Glutamatergic neuron (in vitro differentiated cells): ENCODE measurements around the gene LPIN2. TPM values are rescaled to one million over a fixed set of nuclear protein-coding genes. Genes with fewer than 3 reads are reported as not detected.

Source experiments
- DNase-seq: peaks from one replicate; pipeline ENCODE4 v3.0.0; 2022
- H3K27ac Mint-ChIP-seq: one replicate; pipeline ENCODE4 v1.8.0; 2020; ENCODE audit warnings: mild to moderate bottlenecking, mixed read lengths, inconsistent platforms; ENCODE audit not compliant: unreplicated experiment
- H3K27me3 Mint-ChIP-seq: one replicate; pipeline ENCODE4 v1.8.0; 2020; ENCODE audit warnings: mild to moderate bottlenecking, moderate library complexity, mixed read lengths, inconsistent platforms; ENCODE audit not compliant: unreplicated experiment
- H3K36me3 Mint-ChIP-seq: one replicate; pipeline ENCODE4 v1.8.0; 2020; ENCODE audit warnings: mild to moderate bottlenecking, mixed read lengths, inconsistent platforms; ENCODE audit not compliant: unreplicated experiment
- H3K4me1 Mint-ChIP-seq: one replicate; pipeline ENCODE4 v1.8.0; 2020; ENCODE audit warnings: mild to moderate bottlenecking, low read depth, mixed read lengths, inconsistent platforms; ENCODE audit not compliant: unreplicated experiment
- H3K4me3 Mint-ChIP-seq: one replicate; pipeline ENCODE4 v1.8.0; 2020; ENCODE audit warnings: mild to moderate bottlenecking, mixed read lengths, inconsistent platforms; ENCODE audit not compliant: unreplicated experiment
- H3K9me3 Mint-ChIP-seq: one replicate; pipeline ENCODE4 v1.8.0; 2020; ENCODE audit warnings: mild to moderate bottlenecking, moderate library complexity, mixed read lengths, inconsistent platforms; ENCODE audit not compliant: unreplicated experiment
- CTCF ChIP-seq: fragments of 200-600 bp; sonication (generic); IDR thresholded peaks from one replicate; pipeline ENCODE4 v1.5.0; 2021; ENCODE audit not compliant: partially characterized antibody, unreplicated experiment
- total RNA-seq: library from RNA; stranded (reverse); fragmentation: NEBNext Ultra II Directional; extraction: Animal tissue kit (Norgen Biotek cat#: 25700); gene quantifications from one replicate; pipeline ENCODE4 v1.2.1, GENCODE V29; 2021; ENCODE audit not compliant: unreplicated experiment

Gene LPIN2
- total RNA-seq, 1 donor from 2014 or later: 7.6 TPM

DNA sequence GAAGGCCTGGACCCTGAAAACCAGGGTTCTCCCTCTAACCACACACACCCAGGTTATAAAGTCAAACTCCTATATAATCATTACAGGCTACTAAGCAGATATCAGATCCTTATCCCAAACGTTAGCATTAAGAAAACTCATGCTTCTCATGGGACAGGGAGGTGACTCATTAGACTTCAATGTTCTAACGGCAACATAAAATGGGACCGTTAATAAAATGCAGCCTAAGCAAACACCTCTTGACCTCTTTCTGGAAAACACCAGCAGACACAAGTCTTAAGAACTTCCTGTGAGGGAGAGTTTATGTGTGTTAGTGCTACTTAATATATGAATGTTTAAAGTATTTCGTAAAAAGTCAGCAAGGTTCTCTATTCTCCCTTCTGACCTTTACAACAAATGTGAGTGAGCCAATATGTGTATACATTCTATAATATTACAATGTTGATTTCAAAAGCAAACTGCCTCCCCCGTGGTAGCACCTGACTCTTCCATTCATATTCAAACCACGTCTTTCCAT is 31.7 kb downstream of the LPIN2 start:
- H3K4me3 Mint-ChIP-seq: no peak overlapping the region
- no peak for DNase-seq
- H3K4me1 Mint-ChIP-seq: peaks cover 5% of the 10 kb centered on the region
- H3K27me3 Mint-ChIP-seq: no peaks in the 10 kb centered on the region
- TF ChIP-seq CTCF: no peak
- H3K27ac Mint-ChIP-seq: no peak overlapping the region
- no peaks in the 10 kb centered on the region for H3K36me3 Mint-ChIP-seq
- H3K9me3 Mint-ChIP-seq: no peaks in the 10 kb centered on the region

GRCh38 chr18:2979871-2980790 is 32.8 kb downstream of the LPIN2 start:
- no peaks in the 10 kb centered on the region for H3K9me3 Mint-ChIP-seq
- H3K4me3 Mint-ChIP-seq: no peak overlapping the region
- no peak for TF ChIP-seq CTCF
- no peaks in the 10 kb centered on the region for H3K27me3 Mint-ChIP-seq
- no peak for DNase-seq
- peaks cover 5% of the 10 kb centered on the region for H3K4me1 Mint-ChIP-seq
- no peaks in the 10 kb centered on the region for H3K36me3 Mint-ChIP-seq
- H3K27ac Mint-ChIP-seq: no peak overlapping the region

DNA sequence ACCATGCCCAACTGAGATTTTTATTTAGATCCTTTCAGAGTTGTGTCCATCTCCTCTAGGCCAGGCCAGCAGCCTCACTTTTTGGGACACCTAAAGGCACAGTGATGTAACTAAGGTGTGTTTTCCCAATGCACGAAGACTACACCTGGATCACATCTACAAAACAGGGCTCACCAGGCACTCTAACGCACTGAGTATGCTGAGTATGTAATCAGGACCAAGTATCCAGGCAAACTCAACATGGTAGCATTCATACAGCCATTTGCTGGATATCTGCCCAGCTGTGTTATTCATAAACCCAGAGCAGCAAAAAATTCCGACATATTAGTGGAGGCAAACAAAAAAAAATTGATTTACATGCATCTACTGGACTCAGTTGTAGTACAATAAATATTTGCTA is 33.8 kb downstream of the LPIN2 start:
- Mint-ChIP-seq H3K9me3 (no peaks in the 10 kb centered on the region), H3K27me3 (no peaks in the 10 kb centered on the region), H3K36me3 (no peaks in the 10 kb centered on the region), H3K4me1 (peaks cover 5% of the 10 kb centered on the region), H3K4me3 (no peak overlapping the region), H3K27ac (no peak overlapping the region)
- TF ChIP-seq CTCF: no peak
- no peak for DNase-seq

DNA sequence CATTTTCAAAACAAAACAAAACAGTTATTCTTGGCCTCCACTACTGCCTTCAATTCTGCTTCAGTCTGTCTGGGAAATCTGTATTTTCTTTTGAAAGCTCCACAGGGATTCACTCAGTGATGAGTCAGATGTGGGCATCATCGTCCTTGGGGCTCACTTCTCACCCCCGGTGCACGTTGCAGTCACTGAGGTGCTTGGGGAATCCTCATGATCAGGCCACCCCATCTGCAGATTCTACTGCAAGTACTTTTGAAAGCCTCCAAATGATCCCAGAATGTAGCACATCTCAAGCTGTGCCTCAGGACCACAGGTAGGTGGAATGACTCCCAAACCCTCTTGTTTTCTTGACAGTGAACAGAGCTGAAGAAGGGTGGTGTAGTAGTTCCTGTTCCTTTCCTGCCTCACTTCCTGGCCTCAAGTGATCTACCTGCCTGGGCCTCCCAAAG is 34.3 kb downstream of the LPIN2 start:
- Mint-ChIP-seq H3K36me3 (no peaks in the 10 kb centered on the region), H3K27me3 (no peaks in the 10 kb centered on the region), H3K27ac (no peak overlapping the region), H3K4me1 (peaks cover 5% of the 10 kb centered on the region), H3K4me3 (no peak overlapping the region), H3K9me3 (no peaks in the 10 kb centered on the region)
- TF ChIP-seq CTCF: no peak
- DNase-seq: no peak

GRCh38 chr18:2978208-2978607 is 34.7 kb downstream of the LPIN2 start:
- Mint-ChIP-seq H3K4me1 (peaks cover 8% of the 10 kb centered on the region), H3K27ac (no peak overlapping the region), H3K4me3 (no peak overlapping the region), H3K36me3 (no peaks in the 10 kb centered on the region), H3K27me3 (no peaks in the 10 kb centered on the region), H3K9me3 (no peaks in the 10 kb centered on the region)
- no peak for DNase-seq
- no peak for TF ChIP-seq CTCF
